Myocyte (in vitro differentiated cells): ENCODE results near the gene ANKHD1. TPM values are rescaled to one million over a fixed set of nuclear protein-coding genes. Genes with fewer than 3 reads are reported as not detected.

ENCODE experiments used
- DNase-seq: peaks from one replicate; pipeline ENCODE4 v3.0.0-alpha.2; 2012; ENCODE audit warnings: low read depth
- microRNA-seq: library from miRNA; unstranded; fragments of <30 nt; microRNA quantifications from one replicate; pipeline ENCODE4, GENCODE V29; 2016
- total RNA-seq: library from RNA; depleted of rRNA; stranded (reverse); fragments of >200 nt; gene quantifications from 2 replicates; pipeline ENCODE4 v1.2.3, GENCODE V29; 2014

Gene ANKHD1
- total RNA-seq, 1 donor from 2014 or later: 39.7 TPM

DNA sequence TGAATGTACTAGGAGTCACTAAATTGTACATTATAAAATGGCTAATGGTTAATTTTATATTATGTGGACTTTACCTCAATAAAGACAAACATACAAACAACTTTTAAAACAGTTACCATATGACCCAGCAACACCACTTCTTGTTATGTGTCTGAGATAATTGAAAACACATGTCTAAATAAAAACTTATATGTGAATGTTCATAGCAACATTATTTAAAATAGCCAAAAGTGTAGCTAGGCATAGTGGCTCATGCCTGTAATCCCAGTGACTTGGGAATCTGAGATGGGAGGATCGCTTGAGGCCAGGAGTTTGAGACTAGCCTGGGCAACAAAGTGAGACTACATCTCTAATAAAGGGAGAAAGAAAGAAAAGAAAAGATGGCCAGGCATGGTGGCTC is 185.9 kb downstream of the ANKHD1 start:
- no peak for DNase-seq

DNA sequence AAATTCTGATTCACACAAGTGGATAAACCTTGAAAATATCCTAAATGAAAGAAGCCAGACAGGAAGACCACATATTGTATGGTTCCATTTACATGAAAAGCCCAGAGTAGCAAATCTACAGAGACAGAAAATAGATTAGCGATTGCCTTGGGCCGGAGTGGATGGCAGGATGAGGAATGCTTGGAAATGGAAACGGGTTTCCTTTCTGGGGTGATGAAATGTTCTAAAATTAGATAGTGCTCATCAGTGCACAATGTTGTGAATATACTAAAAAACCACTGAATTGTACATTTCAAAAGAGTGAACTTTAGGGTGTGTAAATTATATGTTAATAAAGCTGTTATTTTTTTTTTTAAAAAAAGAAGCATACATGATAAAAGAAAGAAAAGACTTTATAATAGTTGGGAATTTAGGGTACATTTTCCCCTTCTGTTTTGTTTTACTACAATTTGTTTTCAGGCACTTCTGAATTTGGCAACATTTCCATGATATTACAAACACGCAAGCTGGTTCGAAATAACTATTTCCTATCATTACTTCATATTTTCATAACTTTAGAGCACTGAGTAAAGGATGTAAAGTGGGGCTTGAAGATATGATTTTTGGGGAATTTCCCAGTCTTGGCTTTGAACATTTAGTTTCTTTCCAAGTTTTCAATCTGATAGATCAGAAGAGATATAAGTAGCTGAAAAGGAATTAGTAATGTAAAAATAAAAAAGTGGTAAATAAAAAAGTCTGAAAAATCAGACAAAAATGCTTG is 186.9 kb downstream of the ANKHD1 start:
- DNase-seq: peak; percentile 48

Small RNA genes within 50 kb of the gene (microRNA-seq; reads per million reads assigned to microRNA genes)
- gene MIR6831: not detected

Other genes with a start within 250 kb of the ANKHD1 start
- 15.9 and 27.9 TPM in 2 replicates for gene CYSTM1, start 226.6 kb upstream of the ANKHD1 start, total RNA-seq
- 42.0 and 63.9 TPM in 2 replicates for gene PFDN1, start 98.7 kb upstream of the ANKHD1 start, total RNA-seq
- 10.1 and 10.2 TPM in 2 replicates for gene HBEGF, start 55.2 kb upstream of the ANKHD1 start, total RNA-seq
- not detected in 2 replicates for gene SLC4A9, start 41.6 kb upstream of the ANKHD1 start, total RNA-seq
- not detected in 2 replicates for gene EIF4EBP3, start 145.8 kb downstream of the ANKHD1 start, total RNA-seq
- 38.5 and 44.9 TPM in 2 replicates for gene SRA1, start 155.6 kb downstream of the ANKHD1 start, total RNA-seq
- gene APBB3, start 162.8 kb downstream of the ANKHD1 start, total RNA-seq: 22.9 and 23.2 TPM in 2 replicates
- gene SLC35A4, start 163.0 kb downstream of the ANKHD1 start, total RNA-seq: 40.0 and 40.5 TPM in 2 replicates
- gene CD14, start 231.3 kb downstream of the ANKHD1 start, total RNA-seq: 0.21 and 0.64 TPM in 2 replicates
- 5.3 and 8.1 TPM in 2 replicates for gene TMCO6, start 237.6 kb downstream of the ANKHD1 start, total RNA-seq
- 46.7 and 51.4 TPM in 2 replicates for gene NDUFA2, start 245.8 kb downstream of the ANKHD1 start, total RNA-seq
- gene IK, start 246.0 kb downstream of the ANKHD1 start, total RNA-seq: 105 and 121 TPM in 2 replicates